Suppressor macrophage treated with lipopolysaccharide for 4 hours (primary cell): ENCODE data around the gene COLEC12.

Experiments
- DNase-seq: peaks from one replicate; pipeline ENCODE4 v3.0.0-alpha.2; 2020

Gene COLEC12

GRCh38 chr18:379681-380330, 120.7 kb downstream of the COLEC12 start:
- DNase-seq: peak; percentile 88

DNA sequence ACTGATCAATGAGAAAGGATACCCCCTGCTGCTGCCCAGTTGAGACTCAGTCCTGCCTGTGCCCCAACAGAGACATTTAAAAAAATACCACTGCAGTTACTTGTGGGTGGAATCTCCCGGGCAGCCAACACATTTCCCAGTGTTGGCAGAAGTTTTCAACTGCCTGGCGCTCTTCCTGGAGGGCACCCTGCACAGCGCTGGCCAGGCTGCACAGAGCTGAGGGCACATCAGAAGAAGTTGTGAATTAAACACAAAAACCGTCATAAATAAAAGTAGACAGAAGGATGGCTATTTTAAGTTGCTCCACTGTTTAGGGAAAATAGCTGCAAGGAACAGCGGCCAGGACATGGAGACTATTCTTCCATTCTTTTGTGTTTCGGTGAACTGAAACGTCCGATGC, 122.4 kb downstream of the COLEC12 start:
- no peak for DNase-seq

DNA sequence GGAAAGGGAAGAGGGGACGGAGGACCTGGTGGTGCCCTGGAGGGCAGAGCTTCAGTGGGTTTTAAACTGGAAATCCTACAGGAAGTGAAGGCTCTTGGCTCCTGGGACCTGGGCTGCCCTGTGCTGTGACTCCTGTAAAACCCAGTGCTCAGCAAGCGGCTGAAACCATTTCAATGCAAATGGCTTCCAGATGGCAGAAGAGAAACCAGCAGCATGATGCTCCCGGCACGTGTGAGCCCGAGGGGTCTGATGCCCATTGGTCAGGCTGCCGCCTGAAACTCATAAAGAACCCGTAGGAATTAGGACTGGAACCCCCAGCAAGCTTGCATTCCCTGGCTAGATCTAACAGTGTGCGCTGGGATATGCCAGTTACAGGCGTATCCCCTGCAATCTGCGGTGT, 123.4 kb downstream of the COLEC12 start:
- no peak for DNase-seq

DNA sequence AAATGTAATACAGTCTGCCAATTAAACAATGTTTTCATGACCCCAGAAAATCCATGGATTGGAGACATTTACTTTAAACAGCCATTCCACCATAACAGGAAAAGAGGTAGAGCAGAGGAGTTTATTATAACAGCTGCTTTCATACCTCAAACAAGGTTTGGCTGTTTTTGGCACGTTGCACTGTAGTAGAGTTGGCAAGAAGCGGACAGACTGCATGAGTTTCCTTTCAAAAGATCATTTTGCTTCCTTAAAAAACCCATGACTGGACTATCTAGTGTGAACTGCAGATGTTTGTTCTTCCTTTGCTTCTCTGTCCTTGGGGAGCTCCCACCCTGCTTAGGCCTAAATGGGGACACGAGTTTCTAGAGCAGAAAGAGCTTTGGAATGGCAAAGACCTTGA, 124.2 kb downstream of the COLEC12 start:
- peak; percentile 46 for DNase-seq

- DNase-seq: peak; percentile 28
These were observed 125.8 kb downstream of the COLEC12 start for GRCh38 chr18:374721-375168.

DNA sequence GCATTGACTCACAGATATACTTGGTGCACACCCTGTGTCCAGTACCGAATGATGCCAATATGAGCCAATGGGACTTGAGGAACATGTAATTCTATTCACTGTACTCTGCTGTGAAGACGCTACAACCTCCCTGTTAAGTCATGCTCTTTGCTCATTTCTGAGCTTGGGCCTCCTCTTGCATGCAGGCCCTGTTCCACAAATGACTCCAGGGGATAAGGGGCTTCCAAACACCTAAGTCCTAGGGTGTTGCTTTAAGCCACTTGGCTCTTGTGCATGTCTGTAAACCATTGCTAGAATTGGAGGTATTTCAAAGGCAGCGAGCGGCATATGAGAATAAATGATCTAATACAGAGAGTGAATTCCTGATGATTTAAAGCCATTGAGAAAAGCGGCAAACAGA, 126.7 kb downstream of the COLEC12 start:
- no peak for DNase-seq

- peak; percentile 37 for DNase-seq
These were observed 128.9 kb downstream of the COLEC12 start for GRCh38 chr18:371609-371982.

DNA sequence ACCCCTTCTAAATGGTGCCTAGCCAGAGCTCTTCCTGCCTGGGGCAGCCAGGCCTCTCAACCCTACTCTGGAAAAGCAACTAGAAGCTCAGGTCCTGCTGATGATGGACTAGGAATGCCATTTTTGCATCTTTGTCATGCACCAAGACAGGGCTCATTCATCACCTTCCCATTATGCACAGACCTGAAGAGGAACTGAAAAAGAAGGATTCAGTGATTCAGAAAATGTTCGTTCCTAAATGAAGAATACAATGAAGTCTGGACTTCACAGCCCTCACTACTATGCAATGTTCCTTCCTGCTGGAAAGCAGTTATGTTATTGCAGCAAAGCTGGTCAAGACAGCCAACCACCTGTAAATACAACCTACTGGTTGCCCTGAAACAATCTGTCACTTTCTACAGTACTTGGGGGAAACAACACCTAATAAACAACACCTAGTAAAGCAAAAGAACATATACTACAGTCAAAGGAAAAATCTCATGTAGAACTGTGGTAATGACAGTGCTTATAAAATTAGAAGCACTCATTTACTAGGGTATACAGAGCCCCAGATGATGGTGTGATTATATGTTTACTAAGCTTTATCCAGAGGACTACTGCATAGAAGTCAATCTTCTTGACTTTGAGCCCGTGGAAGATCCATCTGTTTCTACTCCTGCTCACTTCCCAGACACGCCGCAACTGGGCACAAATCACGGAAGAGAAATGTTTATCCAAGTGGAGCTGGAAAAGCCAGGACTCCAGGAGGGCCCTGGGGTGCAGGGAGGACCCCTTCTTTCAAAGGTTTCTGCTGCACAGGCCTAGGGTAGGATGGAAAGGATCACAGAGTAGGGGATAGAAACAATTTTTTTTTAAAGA, 129.5 kb downstream of the COLEC12 start:
- DNase-seq: peak; percentile 56

DNA sequence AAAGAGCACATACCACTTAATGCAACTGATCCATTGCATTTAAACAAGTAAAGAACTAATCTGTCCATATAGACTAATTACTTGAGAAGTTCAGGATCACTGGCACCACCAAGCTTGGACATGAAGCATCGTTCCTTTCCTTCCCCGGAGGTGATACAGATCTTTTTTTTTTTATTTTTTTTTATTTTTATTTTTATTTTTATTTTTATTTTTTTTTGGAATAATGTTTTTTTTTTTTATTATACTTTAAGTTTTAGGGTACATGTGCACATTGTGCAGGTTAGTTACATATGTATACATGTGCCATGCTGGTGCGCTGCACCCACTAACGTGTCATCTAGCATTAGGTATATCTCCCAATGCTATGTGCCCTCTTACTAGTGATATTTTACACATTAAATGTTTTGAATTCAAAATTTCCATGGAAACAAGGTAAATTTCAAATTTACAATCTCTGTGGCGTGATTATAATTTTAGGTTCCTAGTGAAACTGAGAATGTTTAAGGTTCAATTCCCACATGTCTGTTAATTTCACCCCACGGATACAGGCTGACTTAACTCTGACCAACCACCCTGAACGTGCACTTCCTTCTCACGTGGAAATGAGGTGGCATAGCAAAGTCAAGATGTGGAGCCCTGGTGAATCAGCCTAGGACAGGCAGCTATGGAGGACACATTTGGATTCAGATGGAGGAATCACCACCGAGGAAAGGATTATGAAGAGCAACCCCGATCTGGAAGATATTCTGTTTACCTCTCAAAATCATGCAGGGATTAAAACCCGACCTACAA, 131.1 kb downstream of the COLEC12 start:
- DNase-seq: peak; percentile 54

GRCh38 chr18:366466-367061, 133.9 kb downstream of the COLEC12 start:
- DNase-seq: no peak

DNA sequence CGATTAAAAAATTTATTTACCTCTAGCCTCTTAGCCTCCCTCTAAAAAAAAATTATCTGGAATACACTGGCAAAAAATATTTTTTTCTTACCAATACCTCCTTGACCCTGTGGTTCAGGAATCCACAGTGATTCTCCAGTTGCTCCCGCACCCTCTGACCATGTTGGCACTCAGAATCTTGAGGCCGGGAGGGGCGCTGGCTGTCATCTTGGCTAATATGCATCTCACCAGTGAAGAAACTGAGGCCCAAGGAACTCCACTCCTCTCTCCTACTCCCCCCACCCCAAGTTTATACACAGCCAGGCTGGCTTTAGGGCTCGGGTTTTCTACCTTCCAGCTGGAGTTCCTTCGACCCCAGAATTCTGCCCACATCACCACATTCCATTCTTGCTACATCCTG, 134.8 kb downstream of the COLEC12 start:
- DNase-seq: no peak

DNA sequence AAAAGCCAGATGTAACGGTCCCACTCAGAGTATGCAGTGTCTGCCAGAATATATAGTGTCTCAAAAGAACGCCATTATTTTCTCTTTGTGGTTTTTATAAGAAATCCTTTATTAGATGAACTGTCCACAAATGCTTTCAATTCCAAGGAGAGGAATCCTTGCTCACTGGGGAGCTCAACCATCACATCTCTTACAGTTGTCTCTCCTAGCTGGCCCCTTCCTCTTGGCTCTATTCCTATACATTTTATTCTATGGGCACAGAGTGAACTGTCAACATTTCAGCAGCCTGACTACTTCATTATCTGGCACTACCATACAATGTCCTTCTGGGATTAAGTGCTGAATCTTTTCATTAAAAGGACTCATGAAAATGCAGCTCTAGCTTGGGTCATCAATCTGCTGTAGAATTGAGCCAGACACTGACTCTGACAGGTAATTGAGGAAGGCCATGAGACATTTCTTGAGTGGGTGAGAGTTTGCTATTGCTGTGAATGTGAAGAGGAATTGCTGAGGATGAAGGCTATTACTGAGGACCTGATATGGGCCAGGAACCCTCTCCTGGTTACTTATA, 136.2 kb downstream of the COLEC12 start:
- no peak for DNase-seq

DNA sequence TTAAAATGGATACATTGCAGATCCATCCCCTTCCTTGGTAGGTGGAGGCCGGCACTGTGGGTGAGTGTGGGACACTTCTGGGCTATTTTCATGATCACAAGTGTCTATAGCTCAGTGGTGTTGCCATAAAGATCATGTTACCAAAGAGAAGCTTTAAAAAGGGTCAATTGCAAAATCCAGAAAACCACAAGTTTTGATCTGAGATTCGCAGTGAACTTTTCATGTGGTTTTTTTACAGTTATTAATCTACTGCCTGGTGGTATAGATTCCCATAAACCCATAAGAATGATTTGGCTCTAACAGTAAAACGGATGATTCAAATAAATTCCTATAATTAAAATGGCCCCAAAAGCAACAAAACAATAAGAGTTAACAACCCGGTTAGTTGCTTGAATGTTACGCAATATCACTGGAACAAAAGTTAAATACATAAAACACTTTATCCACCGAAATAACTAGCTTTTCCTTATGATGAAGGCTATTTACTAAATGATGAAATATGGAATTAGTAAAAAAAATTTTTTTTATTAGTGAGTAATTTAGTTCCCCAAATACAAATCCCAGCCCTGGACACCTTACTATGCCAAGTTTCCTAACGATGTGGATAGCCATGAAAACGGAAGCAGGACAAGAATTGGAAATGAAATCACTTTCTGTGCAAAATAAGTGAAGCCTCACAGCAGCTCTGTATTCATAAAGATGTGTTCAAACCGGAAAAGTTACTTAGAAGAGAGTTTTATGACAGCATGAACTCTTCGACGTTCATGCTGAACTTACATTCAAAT, 137.0 kb downstream of the COLEC12 start:
- DNase-seq: peak; percentile 75

- no peak for DNase-seq
These were observed 137.9 kb downstream of the COLEC12 start for GRCh38 chr18:362311-363290.

GRCh38 chr18:361941-362310, 138.6 kb downstream of the COLEC12 start:
- DNase-seq: peak; percentile 66

GRCh38 chr18:361100-361732, 139.3 kb downstream of the COLEC12 start:
- no peak for DNase-seq

GRCh38 chr18:360676-361075, 139.8 kb downstream of the COLEC12 start:
- no peak for DNase-seq

- DNase-seq: no peak
These were observed 143.7 kb downstream of the COLEC12 start for GRCh38 chr18:356778-357177.

DNA sequence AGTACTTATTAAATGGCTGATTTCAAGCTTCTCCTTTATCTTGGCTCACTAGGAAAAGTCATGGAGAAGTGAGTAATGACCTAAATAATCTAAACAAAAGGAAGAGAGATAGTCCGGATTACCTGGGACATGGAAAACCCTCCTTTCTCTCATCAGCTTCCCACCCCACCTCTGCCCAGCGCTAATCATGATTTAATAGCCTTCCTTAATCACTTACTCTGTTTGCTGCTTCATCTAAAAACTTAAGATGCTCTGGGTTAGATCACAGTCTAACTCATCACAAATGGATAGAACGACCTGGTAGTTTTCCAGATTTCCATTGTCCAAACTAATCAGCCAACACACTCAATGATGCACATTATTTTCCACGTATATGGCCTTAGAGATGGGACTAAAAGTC, 144.8 kb downstream of the COLEC12 start:
- DNase-seq: no peak

DNA sequence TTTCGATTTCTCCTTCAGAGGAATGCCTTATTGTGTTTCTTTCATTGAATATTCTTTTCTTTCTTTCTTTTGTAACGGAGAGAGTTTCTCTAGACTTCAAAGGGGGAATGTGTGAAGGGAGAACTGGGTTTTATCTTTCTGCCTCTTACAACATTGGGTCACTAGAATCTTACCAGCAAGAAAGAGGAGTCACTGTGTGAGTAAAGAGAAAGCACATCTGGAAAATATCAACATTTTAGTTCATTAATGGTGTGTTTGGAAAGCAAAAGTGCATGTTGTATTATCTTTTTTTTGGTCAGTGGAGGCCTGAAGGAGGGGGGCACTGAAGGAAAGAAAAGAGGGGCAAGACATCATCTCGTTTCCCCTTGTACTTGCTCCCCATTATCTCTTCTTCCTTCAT, 146.0 kb downstream of the COLEC12 start:
- no peak for DNase-seq
